H1 (cell line): ENCODE results near the gene SUB1. TPM values are rescaled to one million over a fixed set of nuclear protein-coding genes. Genes with fewer than 3 reads are reported as not detected.

ENCODE experiments used
- CHD7 ChIP-seq: fragments of 300-600 bp; sonication (generic); IDR thresholded peaks from 2 replicates; pipeline ENCODE4 v1.7.1; 2012; ENCODE audit warnings: low read length, moderate library complexity, mild to moderate bottlenecking, inconsistent platforms; ENCODE audit not compliant: insufficient replicate concordance
- GABPA ChIP-seq: IDR thresholded peaks from 2 replicates; pipeline ENCODE4 v1.6.1; 2011; ENCODE audit warnings: mild to moderate bottlenecking, low read length, moderate library complexity, borderline replicate concordance; ENCODE audit not compliant: insufficient read depth
- NRF1 ChIP-seq: IDR thresholded peaks from 2 replicates; pipeline ENCODE4 v1.6.1; 2011; ENCODE audit warnings: mild to moderate bottlenecking, low read depth, low read length, improper control_type of control experiment
- POU5F1 ChIP-seq: IDR thresholded peaks from 2 replicates; pipeline ENCODE4 v1.6.1; 2011; ENCODE audit warnings: low read depth, mild to moderate bottlenecking, low read length, moderate library complexity
- SP1 ChIP-seq: IDR thresholded peaks from 2 replicates; pipeline ENCODE4 v1.6.1; 2011; ENCODE audit warnings: low read depth, low read length
- TBP ChIP-seq: IDR thresholded peaks from 2 replicates; pipeline ENCODE4 v1.6.1; 2011; ENCODE audit warnings: low read depth, low read length, improper control_type of control experiment
- ZNF274 ChIP-seq: IDR thresholded peaks from 2 replicates; pipeline ENCODE4 v1.7.0; 2012; ENCODE audit warnings: low read length, borderline replicate concordance; ENCODE audit errors: extremely low read depth
- polyA plus RNA-seq, 7 experiments: library from polyadenylated mRNA; depleted of rRNA in 3 of 7; stranded (reverse) in 5 of 7; unstranded in 2 of 7; fragments of >200 nt in 5 of 7; fragments of 200-250 nt in 2 of 7; gene quantifications; 1 replicate in 5 of 7; 2 replicates in 1 of 7; 4 replicates in 1 of 7; pipeline versions ENCODE4 v1.2.1 to v1.2.3, GENCODE V29; 2011 to 2013; ENCODE audit warnings: missing spikeins in 2 of 7, mixed read lengths in 2 of 7
- total RNA-seq: library from RNA; stranded (reverse); fragmentation: NEBNext Ultra II Directional; extraction: Animal tissue kit (Norgen Biotek cat#: 25700); gene quantifications from 2 replicates; pipeline ENCODE4 v1.2.1, GENCODE V29; 2021

SUB1 gene
- total and polyA plus RNA-seq, 2 of the 8 experiments (the other 6 are each of a cell fraction or from before 2014, with no cell fraction given), result 83.9 to 325 TPM

- TF ChIP-seq CHD7 (no peak), GABPA (no peak), ZNF274 (no peak), TBP (no peak), POU5F1 (no peak), NRF1 (no peak), SP1 (no peak)
Measured at GRCh38 chr5:32604800-32605765, 19.7 kb downstream of the SUB1 start (continued).
